Articular chondrocyte of knee joint (primary cell): ENCODE measurements around the gene CFAP20DC. TPM values are rescaled to one million over a fixed set of nuclear protein-coding genes. Genes with fewer than 3 reads are reported as not detected.

Experiments used
- total RNA-seq: library from RNA; depleted of rRNA; stranded (reverse); fragments of >200 nt; gene quantifications from 2 replicates; pipeline ENCODE4 v1.2.3, GENCODE V29; 2012

CFAP20DC gene
- 4.2 and 6.2 TPM in 2 replicates for total RNA-seq

DNA sequence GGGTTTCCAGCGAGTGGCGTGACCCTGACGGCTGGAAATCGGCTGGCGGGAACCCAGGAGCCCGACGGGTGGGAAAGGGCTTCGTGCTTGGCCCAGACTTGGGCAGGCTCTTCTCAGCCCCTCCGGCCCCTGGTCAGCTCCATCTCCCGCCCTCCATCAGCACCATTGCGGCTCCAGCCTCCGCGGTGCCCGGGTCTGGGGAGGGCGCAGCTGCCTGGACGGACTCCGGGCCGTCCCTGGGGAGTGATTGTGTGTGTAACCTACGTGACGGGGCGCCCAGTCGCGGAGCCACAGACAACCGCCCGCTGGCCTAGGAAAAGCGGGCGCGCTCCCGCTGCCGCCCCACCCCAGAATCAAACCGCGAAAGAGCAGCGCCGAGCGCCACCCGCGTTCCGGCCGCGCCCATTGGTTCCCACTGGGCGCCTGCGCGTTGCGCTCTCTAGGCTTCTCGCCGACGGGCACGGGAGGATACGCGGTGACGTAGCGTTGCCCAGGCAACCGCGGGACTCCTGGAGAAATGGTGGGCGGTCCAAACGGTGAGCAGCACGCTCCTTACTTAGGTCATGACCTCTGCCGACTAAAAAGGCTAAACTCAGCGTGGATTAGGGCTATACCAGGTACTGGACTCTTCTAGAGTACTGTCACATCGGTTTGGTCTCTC lies at the start of gene CFAP20DC:
Gene CFAP20DC, minus strand, starts transcription at position 355 of the 661 bp plus-strand sequence. CDS start 394 bp downstream, outside the sequence.

